Transverse colon (tissue), 3 donors: ENCODE measurements around the gene ANP32E.

Experiments
- EP300 ChIP-seq: sonication (generic); formaldehyde crosslinking; IDR thresholded peaks from one replicate; pipeline ENCODE4 v1.6.1; 2017; ENCODE audit warnings: antibody characterized with exemption, low read depth
- POLR2A ChIP-seq: fragments of 450-650 bp; IDR thresholded peaks from one replicate; pipeline ENCODE4 v1.6.1; 2016; ENCODE audit warnings: antibody characterized with exemption, mild to moderate bottlenecking, moderate library complexity
- TF ChIP-seq, protein P1 (sequence below), 5 experiments: fragments of 200-600 bp in 3 of 5; fragments of 450-650 bp in 2 of 5; sonication (generic) in 3 of 5; IDR thresholded peaks; 1 replicate in 2 of 5; 2 replicates in 3 of 5; pipeline ENCODE4 v1.5.1; 2016 to 2017; ENCODE audit warnings: antibody characterized with exemption in 5 of 5, inconsistent platforms in 3 of 5, mild to moderate bottlenecking in 2 of 5, moderate library complexity in 1 of 5

DNA sequence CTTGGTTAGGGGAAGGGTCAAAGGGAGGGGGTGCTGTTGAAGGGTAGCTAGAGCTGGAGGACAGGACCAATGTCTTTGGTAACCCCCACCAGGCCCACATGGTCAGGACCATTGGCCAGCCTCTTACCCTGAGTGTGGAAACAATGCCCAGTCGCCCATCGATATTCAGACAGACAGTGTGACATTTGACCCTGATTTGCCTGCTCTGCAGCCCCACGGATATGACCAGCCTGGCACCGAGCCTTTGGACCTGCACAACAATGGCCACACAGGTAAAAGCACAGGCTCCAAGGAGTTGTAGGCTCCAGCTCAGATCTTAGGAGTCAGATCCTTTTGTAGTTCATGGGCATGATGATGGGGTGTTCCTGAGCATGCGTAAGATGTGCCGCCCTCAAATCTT lies 25.5 kb upstream of the ANP32E start:
- TF ChIP-seq, protein P1, sequence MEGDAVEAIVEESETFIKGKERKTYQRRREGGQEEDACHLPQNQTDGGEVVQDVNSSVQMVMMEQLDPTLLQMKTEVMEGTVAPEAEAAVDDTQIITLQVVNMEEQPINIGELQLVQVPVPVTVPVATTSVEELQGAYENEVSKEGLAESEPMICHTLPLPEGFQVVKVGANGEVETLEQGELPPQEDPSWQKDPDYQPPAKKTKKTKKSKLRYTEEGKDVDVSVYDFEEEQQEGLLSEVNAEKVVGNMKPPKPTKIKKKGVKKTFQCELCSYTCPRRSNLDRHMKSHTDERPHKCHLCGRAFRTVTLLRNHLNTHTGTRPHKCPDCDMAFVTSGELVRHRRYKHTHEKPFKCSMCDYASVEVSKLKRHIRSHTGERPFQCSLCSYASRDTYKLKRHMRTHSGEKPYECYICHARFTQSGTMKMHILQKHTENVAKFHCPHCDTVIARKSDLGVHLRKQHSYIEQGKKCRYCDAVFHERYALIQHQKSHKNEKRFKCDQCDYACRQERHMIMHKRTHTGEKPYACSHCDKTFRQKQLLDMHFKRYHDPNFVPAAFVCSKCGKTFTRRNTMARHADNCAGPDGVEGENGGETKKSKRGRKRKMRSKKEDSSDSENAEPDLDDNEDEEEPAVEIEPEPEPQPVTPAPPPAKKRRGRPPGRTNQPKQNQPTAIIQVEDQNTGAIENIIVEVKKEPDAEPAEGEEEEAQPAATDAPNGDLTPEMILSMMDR (IDR thresholded peaks at IDR 0.05): no peak
- TF ChIP-seq EP300: no peak
- no peak for TF ChIP-seq POLR2A
